Activated CD8-positive, alpha-beta memory T cell treated with anti-CD3 and anti-CD28 coated beads for 4 hours (primary cell): Measurements from ENCODE around the gene ASGR1.
"Not testable (repeated sequence)": the region's sequence is repeated elsewhere in the genome, so short reads cannot be mapped to it uniquely, and the experiment has no call there.

ENCODE experiments used
- DNase-seq, 2 donors: peaks; one replicate each; pipeline ENCODE4 v3.0.0-alpha.2; 2020; ENCODE audit warnings: low read depth in 2 of 2

ASGR1 gene

GRCh38 chr17:7159571-7159970 lies 19.6 kb downstream of the ASGR1 start:
- DNase-seq: not testable (repeated sequence)

- not testable (repeated sequence) for DNase-seq
These were observed 20.7 kb downstream of the ASGR1 start for GRCh38 chr17:7158424-7158823.

DNA sequence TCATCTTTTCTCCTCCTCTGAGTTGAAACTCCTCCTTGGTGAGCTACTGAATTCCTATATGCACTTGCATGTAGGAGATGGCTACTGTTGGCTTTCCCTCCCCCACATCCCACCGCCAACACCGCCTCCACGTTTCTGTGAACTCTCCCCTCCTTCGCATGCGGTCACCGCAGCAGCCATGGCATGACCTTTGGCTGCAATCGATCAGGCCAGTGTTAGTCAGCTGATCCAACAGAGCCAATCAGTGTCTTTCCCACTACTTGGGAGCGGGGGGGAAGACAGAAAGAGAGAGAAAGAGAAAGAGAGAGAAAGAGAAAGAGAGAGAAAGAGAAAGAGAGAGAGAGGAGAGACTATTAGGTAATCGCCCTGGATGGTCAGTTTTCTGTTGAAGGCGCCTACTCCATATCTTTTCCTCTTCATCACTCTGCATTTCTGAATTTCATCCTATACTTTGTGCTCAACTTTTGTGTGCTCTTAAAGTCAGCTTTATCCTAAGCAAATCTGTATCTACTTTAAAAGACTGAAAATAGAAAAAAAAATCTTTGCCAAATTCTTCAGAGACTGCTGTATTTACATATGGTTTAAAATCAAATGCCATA lies 22.7 kb downstream of the ASGR1 start:
- no peak for DNase-seq

DNA sequence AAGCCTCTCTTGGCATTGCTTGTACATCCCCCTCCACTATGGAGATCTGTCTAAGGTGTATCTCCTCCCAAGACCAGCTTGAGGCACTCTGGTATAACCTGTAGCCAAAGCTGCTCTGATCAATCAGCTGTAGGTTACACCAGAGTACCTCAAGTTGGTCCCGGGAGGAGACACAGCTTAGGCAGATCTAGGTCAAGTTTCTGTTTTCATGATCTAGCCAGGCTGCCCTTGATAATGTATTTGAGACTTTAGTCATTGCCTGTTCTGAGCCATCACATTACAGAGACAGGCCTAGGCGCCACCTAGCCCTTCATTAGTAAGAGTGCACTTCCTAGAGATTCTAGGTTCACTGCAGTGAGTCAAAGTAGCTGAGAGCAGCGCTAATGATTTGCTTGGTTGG lies 31.4 kb downstream of the ASGR1 start:
- no peak for DNase-seq

- no peak for DNase-seq
These were observed 33.1 kb downstream of the ASGR1 start for GRCh38 chr17:7146115-7146514.

DNA sequence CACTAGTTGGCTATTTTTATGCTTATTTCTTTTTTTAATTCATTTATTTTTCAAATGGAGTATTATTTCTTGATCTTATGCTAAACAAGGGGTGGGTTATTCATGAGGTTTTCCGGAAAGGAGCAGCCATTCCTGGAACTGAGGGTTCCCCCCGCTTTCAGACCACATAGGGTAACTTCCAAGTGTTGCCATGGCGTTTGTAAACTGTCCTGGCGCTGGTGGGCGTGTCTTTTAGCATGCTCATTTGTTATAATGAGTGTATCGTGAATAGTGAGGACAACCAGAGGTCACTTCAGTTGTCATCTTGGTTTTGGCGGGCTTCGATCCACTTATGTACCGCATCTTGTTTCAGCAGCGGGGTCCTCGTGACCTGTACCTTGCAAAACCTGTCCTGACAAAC lies 35.0 kb downstream of the ASGR1 start:
- no peak for DNase-seq

DNA sequence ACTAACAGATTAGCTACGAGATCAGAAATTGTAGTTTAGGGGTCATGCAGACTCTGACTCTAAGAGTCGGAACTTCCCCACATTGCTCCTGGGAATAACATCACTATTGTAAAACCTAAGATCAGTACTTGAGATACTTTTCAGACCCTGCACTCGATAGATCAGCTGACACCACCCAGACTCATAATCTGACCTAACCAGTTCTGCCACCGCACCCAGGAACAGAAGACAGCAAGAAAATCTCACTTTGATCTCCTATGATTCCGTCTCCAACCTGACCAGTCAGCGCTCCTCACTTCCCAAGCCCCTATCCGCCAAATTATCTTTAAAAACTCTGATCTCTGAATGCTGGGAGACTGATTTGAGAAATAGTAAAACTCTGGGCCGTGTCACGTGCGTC lies 37.3 kb downstream of the ASGR1 start:
- no peak for DNase-seq

DNA sequence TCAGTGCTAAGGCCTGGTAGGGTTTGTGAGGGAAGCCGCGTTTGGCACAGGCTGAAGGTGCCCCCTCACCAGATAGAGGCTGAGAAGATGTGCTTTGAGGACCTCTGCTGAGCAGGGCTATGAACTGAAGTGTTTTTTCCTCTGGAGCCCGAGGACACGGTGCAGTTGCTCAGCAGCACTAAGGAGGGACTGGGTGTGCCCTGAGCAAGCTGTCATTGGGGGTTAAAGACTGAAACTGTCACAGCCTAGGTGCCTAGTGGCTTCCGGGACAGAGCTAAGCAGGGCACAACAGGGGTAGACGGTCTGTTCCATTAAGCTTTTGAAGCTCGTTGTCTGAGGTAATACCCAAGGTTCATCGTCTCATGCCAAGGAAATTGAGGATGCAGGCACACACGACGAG lies 39.8 kb downstream of the ASGR1 start:
- no peak for DNase-seq

GRCh38 chr17:7138800-7139381 lies 40.3 kb downstream of the ASGR1 start:
- DNase-seq: no peak

GRCh38 chr17:7137171-7137943 lies 41.8 kb downstream of the ASGR1 start:
- no peak for DNase-seq

GRCh38 chr17:7136266-7136877 lies 42.8 kb downstream of the ASGR1 start:
- peak; percentile 45 to 48 for DNase-seq

DNA sequence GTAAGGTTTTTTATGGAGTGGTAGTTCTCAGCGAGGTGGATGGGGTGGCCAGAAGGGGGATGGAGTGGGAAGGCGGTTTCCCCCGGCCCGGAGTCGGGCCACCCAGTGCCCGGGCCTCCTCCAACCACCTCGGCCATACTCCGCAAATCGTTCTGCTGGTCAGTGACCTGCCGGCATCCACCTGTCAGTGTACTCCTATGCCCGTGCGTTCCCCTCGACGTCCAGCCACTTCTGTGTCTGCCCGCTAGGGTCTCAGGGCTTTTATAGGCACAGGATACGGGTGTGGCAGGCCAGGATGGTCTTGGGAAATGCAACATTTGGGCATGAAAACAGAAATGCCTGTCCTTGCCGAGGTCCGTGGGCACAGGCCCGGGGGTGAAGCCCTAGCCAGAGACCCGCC lies 45.3 kb downstream of the ASGR1 start:
- DNase-seq: no peak

DNA sequence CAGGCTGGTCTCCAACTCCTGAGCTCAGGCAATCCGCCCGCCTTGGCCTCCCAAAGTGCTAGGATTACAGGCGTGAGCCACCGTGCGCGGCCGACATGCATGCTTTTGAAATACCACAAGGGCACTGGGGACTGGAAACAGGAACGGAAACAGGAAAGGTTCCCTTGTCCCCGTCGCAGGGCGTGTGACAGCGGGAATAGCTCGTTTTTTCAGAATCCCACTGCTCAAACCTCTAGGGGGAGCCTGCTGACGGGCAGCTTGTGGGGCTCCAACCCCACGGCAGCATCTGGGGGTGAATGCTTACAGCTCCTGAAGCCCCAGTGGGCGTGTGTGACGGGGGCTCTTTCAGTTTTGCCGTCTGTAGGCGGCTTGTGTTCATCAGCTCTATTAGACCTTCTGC lies 45.7 kb downstream of the ASGR1 start:
- peak; percentile 41 for DNase-seq

DNA sequence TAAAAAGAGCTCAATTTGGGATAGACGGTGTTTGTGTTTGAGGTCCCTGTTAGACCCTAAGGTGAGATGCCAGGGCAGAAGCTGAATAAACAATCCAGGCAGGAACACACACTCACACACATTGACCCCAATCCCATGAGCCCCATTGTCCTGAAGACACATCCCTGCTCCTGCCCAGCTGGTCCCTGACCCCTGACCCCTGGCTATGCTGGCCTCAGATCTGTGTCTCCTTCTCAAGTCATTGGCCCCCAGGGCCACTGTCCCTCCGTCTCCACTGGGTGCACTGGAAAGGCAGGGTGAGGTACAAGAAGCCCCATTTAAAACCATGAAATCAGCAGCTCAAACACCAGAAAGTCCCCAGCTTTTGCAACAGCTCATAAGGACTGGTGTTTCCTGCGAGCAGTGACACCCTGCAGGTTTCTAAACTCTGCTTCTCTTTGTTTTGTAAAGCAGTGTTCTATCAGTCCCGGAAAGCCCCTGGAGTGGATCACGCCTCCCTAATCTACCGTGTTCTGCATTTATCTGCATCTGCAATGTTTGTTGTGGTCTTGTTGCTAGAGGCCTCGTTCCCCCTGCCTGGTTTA lies 46.6 kb downstream of the ASGR1 start:
- DNase-seq: peak; percentile 11 to 26

- no peak for DNase-seq
These were observed 47.8 kb downstream of the ASGR1 start for GRCh38 chr17:7131423-7131791.

DNA sequence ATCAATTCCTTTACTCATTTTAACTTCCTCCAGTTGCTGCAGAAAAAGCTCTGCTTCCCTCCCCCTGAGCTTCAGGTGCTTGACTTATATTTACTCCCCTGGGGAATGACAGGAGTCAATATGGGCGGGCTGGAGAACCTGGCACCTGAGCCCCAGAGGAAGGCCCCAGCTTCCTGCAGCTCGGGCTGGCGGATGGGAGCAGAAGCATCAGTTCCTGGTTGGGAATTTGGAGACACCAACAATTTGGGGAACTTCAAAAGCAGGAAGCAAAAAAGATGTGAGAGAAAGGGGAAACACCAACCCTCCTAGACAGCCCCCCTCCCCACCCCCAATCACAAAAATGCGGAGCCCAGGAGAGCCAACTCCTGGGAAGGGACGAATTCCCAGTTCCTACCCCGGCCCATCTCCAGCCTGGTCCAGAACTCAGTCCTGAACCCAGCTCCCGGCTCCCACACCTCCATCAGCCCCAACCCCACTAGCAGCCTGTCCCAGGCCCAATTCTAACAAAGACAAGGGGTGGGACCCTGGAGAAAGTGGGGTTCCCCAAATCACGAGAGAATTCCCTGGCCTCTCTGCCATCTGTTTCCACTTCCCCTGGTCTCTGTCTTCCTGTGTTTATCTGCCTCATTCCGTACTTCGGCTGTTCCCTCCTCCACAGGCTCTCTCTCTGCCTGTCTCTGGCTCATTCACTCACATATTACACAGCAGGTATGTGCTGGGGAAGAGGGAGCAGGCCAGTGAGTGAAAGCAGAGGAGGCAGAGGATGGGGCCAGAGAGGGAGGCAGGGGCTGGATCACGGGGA lies 48.3 kb downstream of the ASGR1 start:
- no peak for DNase-seq

DNA sequence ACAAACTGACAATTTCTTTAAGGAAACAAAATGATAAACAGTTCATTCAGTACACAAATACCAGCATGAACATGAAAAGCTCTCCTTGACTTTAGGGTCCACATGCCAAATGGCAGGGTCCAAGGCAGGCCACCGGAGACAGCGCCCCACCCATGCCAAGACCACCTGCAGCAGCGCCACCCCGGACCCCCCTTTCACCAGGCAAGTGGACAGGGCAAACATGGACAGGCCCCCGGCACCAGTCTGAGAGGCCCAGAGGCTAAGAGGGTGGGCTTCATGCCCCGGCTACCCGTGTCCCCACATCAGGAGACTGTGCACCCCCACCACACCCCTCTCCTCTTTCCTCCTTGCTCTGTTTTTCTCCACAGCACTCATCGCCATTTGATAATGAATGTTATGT lies 49.9 kb downstream of the ASGR1 start:
- DNase-seq: no peak

DNA sequence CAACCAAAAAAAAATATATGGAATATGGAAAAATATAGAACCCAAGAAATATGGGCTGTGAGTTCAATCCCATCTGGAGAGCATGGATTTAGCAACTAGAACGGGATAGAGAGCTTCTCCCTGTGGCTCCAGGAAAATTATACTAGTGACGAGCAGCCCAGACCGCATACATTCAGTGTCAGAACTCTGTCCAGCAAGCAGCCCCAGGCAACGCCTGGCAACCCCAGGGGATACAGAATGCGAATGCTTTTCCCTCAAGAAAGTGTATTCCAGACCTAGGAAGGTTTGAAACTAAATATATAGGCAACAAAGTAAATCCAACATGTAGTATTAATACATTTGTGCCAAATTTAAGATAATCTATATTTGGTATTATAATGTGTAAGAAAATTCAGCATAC lies 51.0 kb downstream of the ASGR1 start:
- DNase-seq: no peak

- DNase-seq: not testable (repeated sequence)
These were observed 51.7 kb downstream of the ASGR1 start for GRCh38 chr17:7127501-7127900.

DNA sequence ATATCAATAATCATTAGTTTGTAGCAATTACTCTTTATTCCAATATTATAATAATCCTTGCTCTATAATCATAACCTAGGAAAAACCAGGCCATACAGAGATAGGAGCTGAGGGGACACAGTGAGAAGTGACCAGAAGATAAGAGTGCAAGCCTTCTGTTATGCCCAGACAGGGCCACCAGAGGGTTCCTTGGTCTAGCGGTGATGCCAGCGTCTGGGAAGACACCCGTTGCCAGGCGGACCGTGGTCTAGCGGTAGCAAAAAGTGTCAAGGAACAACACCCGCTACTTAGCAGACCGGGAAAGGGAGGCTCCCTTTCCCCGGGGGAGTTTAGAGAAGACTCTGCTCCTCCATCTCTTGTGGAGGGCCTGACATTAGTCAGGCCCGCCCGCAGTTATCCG lies 52.8 kb downstream of the ASGR1 start:
- DNase-seq: not testable (repeated sequence)

- DNase-seq: no peak
These were observed 54.2 kb downstream of the ASGR1 start for GRCh38 chr17:7124923-7125322.

DNA sequence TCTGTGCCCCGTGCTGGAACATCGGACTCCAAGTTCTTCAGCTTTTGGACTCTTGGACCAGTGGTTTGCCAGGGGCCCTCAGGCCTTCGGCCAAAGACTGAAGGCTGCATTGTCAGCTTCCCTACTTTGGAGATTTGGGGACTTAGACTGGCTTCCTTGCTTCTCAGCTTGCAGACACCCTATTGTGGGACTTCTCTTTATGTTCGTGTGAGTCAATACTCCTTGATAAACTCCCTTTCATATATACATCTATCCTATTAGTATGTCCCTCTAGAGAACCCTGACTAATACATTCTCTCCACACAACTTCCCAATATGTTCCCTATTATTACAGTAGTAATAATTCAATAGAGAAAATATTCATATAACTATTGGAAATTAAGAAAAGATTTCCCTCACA lies 55.3 kb downstream of the ASGR1 start:
- no peak for DNase-seq
